Psoas muscle (tissue), 8 donors: ENCODE results near the gene KCNN3. TPM values are rescaled to one million over a fixed set of nuclear protein-coding genes. Genes with fewer than 3 reads are reported as not detected.

Experiments used
- ATAC-seq, 4 donors: fragments of 200-7000 bp; cut with Tn5 transposase; one replicate each; pipeline ENCODE4 v1.9.1; 2020; ENCODE audit warnings: moderate library complexity in 3 of 4, mild to moderate bottlenecking in 2 of 4
- DNase-seq, 2 donors: peaks; one replicate each; pipeline ENCODE4 v3.0.0-alpha.2; 2020
- H3K27ac ChIP-seq: fragments of 200-600 bp; one replicate; pipeline ENCODE4 v1.8.0; 2022
- H3K27me3 ChIP-seq, 3 donors: fragments of 200-600 bp in 1 of 3; one replicate each; pipeline versions ENCODE4 v1.6.1 to v1.8.0; 2013 to 2022; ENCODE audit warnings: low read length in 2 of 3, mild to moderate bottlenecking in 2 of 3, moderate library complexity in 1 of 3; ENCODE audit not compliant: insufficient read depth in 3 of 3
- H3K36me3 ChIP-seq, 2 donors: fragments of 200-600 bp in 1 of 2; one replicate each; pipeline versions ENCODE4 v1.6.1 to v1.8.0; 2013 to 2022; ENCODE audit warnings: low read depth in 1 of 2, mild to moderate bottlenecking in 1 of 2, moderate library complexity in 1 of 2; ENCODE audit not compliant: insufficient read depth in 1 of 2
- H3K4me1 ChIP-seq: fragments of 200-600 bp; one replicate; pipeline ENCODE4 v1.8.0; 2022
- H3K4me3 ChIP-seq: fragments of 200-600 bp; one replicate; pipeline ENCODE4 v1.8.0; 2022; ENCODE audit warnings: mild to moderate bottlenecking
- H3K9me3 ChIP-seq: fragments of 200-600 bp; one replicate; pipeline ENCODE4 v1.8.0; 2022
- WGBS, 3 donors: extraction: QIAGEN DNeasy Blood & Tissue Kit; methylation state at CpG; one replicate each; pipeline versions ENCODE4 v1.1.6 to v1.1.7; 2013; 5-methylcytosine and 5-hydroxymethylcytosine counted together
- intact Hi-C, 2 donors: fragments of 100-400 bp; cut with DNase I; formaldehyde crosslinking; loops; one replicate each; pipeline versions ENCODE4 v1.11.0 to v1.14.2; 2022
- polyA plus RNA-seq, 3 donors: library from polyadenylated mRNA; stranded (reverse); fragments of 200-250 nt; gene quantifications; one replicate each; pipeline ENCODE4 v1.2.3, GENCODE V29; 2013
- total RNA-seq, 4 donors: library from RNA; stranded (reverse); fragmentation: NEBNext Ultra II Directional in 2 of 4; extraction: Animal tissue kit (Norgen Biotek cat#: 25700) in 2 of 4; gene quantifications; one replicate each; pipeline versions ENCODE4 v1.2.1 to v1.2.4, GENCODE V29; 2021 to 2023
- TF ChIP-seq, protein P1 (sequence below): fragments of 200-600 bp; IDR thresholded peaks from one replicate; pipeline ENCODE4 v1.8.0; 2022; ENCODE audit warnings: antibody characterized with exemption
- donor health status: healthy with polysubstance abuse.
- donor health status: DM: no; HTN: no; CAD: no; lungs with moderate emphysema.
- donor health status: Bipolar disorder and iron deficiency.
- donor health status: healthy.
- donor health status: DM: yes; HTN: yes; CAD: no.
- donor health status: DM: no; HTN: no; CAD: no.
- donor health status: DM: no; HTN: no; CAD: no.
- donor health status: DM: yes; HTN: yes; CAD: no.

Gene KCNN3
- total and polyA plus RNA-seq, 7 donors, result 2.5 to 60.9 (median 11.8) TPM

GRCh38 chr1:154864189-154864975, 5.7 kb downstream of the KCNN3 start:
- ATAC-seq (no peak), DNase-seq (no peak)
- Histone ChIP-seq H3K4me3 (peak overlapping the region; percentile 91), H3K4me1 (peaks cover 62% of the 10 kb centered on the region), H3K27ac (peak overlapping the region; percentile 96), H3K36me3 (no peaks in the 10 kb centered on the region), H3K27me3 (no peaks in the 10 kb centered on the region), H3K9me3 (no peaks in the 10 kb centered on the region)
- TF ChIP-seq, protein P1, sequence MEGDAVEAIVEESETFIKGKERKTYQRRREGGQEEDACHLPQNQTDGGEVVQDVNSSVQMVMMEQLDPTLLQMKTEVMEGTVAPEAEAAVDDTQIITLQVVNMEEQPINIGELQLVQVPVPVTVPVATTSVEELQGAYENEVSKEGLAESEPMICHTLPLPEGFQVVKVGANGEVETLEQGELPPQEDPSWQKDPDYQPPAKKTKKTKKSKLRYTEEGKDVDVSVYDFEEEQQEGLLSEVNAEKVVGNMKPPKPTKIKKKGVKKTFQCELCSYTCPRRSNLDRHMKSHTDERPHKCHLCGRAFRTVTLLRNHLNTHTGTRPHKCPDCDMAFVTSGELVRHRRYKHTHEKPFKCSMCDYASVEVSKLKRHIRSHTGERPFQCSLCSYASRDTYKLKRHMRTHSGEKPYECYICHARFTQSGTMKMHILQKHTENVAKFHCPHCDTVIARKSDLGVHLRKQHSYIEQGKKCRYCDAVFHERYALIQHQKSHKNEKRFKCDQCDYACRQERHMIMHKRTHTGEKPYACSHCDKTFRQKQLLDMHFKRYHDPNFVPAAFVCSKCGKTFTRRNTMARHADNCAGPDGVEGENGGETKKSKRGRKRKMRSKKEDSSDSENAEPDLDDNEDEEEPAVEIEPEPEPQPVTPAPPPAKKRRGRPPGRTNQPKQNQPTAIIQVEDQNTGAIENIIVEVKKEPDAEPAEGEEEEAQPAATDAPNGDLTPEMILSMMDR, result no peak
- 80 to 89% (median 86%) methylated on average over 8 of the region's 8 CpGs for WGBS, 3 donors
- intact Hi-C loops, result no loop called here

DNA sequence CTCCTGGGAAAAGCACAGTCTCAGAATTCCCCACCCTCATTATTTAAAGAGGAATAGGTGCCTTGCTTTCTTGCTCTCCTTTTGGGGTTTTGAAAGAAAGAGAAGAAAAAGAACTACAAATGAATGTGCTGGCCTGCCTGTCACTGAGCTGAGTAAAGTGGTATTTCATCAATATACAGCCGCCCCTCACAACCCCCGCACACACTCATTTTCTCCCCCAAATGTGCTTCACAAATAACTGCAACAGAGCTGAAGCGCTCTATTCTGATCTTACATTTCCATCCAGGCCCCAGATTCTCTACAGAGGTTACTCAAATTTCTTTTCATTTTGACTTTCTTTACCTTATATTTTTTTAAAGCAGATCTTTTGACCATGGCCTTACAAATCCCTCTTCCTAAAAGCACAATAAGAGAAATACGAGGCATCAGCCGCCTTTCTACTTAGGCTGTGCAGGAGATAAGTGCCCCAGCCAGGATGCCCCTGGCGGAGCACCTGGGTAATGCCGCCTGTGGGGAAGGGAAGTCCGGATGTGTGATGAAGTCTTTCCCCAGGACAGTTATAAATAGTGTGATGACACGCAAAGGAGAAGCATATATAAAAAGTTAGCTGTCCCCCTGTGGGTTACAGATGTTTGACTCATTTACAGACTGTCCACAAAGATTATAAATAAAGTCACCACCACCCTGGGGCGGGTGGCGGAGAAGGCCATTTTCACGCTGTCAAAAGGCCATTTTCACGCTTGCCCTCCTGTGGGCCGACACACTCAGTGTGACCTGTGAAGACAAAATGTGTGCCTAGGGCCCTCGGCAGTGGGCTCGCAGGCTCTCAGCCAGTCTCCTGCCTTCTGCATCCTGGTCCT, 6.5 kb downstream of the KCNN3 start:
- WGBS, 3 donors, result 49 to 64% (median 51%) methylated on average over 16 of the region's 16 CpGs
- H3K9me3 ChIP-seq, result no peaks in the 10 kb centered on the region
- peak; percentile 80 to 90 for DNase-seq
- intact Hi-C loops, result no loop called here
- no peaks in the 10 kb centered on the region for H3K36me3 ChIP-seq
- H3K4me3 ChIP-seq, result peak overlapping the region; percentile 91
- ATAC-seq, result peak; percentile 49 to 61 (median 57)
- H3K27me3 ChIP-seq, result no peaks in the 10 kb centered on the region
- H3K27ac ChIP-seq, result peak overlapping the region; percentile 96
- TF ChIP-seq, protein P1, result peak; percentile 88
- peaks cover 71% of the 10 kb centered on the region for H3K4me1 ChIP-seq

DNA sequence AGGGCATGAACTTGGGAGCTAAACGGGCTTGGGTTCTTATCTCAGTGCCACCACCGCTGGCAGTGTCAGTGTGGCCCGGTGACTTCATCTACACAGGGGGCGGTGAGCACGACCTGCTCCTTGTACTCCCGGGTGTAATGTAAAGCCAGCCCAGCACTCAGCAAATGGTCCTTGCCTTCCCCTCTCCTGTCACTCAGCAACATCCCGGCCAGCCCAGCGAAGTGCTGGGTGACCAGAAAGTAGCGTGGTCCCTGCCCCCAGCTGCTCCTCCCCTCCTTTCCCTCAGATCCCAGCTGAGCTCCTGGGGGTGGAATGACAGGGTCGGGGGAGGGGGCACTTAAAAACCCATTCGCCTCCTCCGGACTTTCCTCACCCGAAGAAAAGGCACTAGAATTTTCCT, 7.2 kb downstream of the KCNN3 start:
- intact Hi-C loops, result no loop called here
- peak overlapping the region; percentile 37 for H3K4me3 ChIP-seq
- peaks cover 76% of the 10 kb centered on the region for H3K4me1 ChIP-seq
- H3K9me3 ChIP-seq, result no peaks in the 10 kb centered on the region
- no peak for ATAC-seq
- no peak for DNase-seq
- peak overlapping the region; percentile 96 for H3K27ac ChIP-seq
- TF ChIP-seq, protein P1, result no peak
- no peaks in the 10 kb centered on the region for H3K27me3 ChIP-seq
- no peaks in the 10 kb centered on the region for H3K36me3 ChIP-seq
- WGBS, 3 donors, result 38 to 66% (median 43%) methylated on average over 13 of the region's 13 CpGs

GRCh38 chr1:154861607-154862094, 8.4 kb downstream of the KCNN3 start:
- DNase-seq (peak; percentile 63 to 82), ATAC-seq (peak; percentile 2 to 46 (median 38))
- peak overlapping the region; percentile 37 for H3K4me3 ChIP-seq
- H3K36me3 ChIP-seq, result no peaks in the 10 kb centered on the region
- peaks cover 89% of the 10 kb centered on the region for H3K4me1 ChIP-seq
- TF ChIP-seq, protein P1, result no peak
- intact Hi-C loops, result loop anchor here in 1 of 2 donors (2.0 kb wide), 1 partner anchor 53 kb away; no protein-coding TSS in a partner anchor
- no peaks in the 10 kb centered on the region for H3K9me3 ChIP-seq
- WGBS, 3 donors, result 48 to 57% (median 56%) methylated on average over 12 of the region's 12 CpGs
- H3K27me3 ChIP-seq, result no peaks in the 10 kb centered on the region
- H3K27ac ChIP-seq, result peak overlapping the region; percentile 96
